ENCODE data around the gene S1PR4. TPM values are rescaled to one million over a fixed set of nuclear protein-coding genes. Genes with fewer than 3 reads are reported as not detected.

Gene S1PR4
- polyA plus RNA-seq, 1 of the 3 experiments (the other 2 are of a cell fraction) = not detected

DNA sequence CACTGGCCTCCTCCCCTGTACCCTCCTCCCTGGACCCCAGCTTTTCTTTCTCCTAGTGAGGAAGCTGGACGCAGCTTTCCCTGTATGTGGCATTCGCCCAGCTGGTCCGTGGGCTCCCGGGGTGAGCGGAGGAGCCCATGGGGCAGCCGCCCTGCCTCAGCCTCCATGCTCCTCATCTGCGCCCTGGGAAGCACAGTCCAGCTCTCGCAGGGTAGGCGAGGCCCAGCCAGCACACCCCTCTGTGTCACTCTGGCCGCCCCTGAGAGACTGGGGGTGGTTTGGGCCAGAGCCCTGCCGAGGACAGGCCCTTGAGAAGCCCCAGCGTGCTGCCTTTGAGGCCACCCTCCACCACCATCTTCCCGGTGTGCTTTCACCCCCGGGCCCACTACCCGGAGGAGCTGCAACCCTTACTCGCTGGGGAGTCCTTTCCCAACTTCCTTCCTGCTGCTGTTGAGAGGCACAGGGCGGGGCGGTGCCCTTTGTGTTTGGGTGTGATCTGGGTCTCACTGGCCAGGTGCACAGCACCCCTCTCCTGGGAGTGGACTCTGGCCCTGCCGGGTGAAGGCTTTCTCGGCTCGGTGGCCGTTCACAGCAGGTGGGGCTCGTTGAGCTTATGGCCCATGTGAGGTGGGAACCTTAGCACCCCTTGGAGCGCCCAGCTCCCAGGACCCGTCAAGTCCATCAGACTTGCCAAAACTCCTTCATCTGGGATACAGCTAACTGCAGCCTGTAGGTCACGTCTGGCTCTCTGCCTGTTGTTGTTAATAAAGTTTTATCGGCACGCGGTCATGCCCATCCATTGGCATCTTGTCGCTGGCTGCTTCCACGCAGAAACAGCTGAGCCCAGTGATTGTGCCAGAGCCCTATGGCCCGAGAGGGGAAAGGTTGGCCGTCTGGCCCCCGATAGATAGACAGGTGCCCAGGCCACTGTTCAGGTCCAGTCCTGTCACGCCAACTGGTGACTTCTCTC is 10.3 kb downstream of the S1PR4 start:
- Histone ChIP-seq H3K36me3 (replicated peaks in 1 of 2; ENCODE audit: control insufficient read depth in 1 of 2, insufficient read depth in 2 of 2, low read length in 1 of 2) (peaks cover 0 to 8% of the 10 kb centered on the region in 2 experiments), H3F3A (replicated peaks; ENCODE audit: insufficient read depth) (no peaks in the 10 kb centered on the region), H3K9me2 (no peaks in the 10 kb centered on the region), H3K27me3 (ENCODE audit: insufficient read depth) (no peaks in the 10 kb centered on the region), H3K4me2 (no peak overlapping the region), H3K4me3 (ENCODE audit: low read depth in 2 of 2, low read length in 1 of 2) (no peak overlapping the region), H4K20me1 (ENCODE audit: insufficient read depth) (peaks cover 17% of the 10 kb centered on the region; the same call in 1 of the 2 replicates), H2AFZ (ENCODE audit: low read depth) (no peak overlapping the region), H3K9me3 (no peaks in the 10 kb centered on the region), H3K4me1 (ENCODE audit: control insufficient read depth in 1 of 2, insufficient read depth in 2 of 2, low read depth in 1 of 2, low read length in 1 of 2) (peaks cover 10 to 19% of the 10 kb centered on the region in 2 experiments; a peak in 2 of 4 replicates), H3K79me2 (ENCODE audit: insufficient read depth) (peaks cover 67% of the 10 kb centered on the region), H3K27ac (ENCODE audit: low read depth in 2 of 2, low read length in 1 of 2) (no peak overlapping the region), H3K9ac (no peak overlapping the region)
- TF ChIP-seq YY1 (IDR thresholded peaks at IDR 0.05; ENCODE audit: low read depth) = no peak
- TF ChIP-seq, protein P1, sequence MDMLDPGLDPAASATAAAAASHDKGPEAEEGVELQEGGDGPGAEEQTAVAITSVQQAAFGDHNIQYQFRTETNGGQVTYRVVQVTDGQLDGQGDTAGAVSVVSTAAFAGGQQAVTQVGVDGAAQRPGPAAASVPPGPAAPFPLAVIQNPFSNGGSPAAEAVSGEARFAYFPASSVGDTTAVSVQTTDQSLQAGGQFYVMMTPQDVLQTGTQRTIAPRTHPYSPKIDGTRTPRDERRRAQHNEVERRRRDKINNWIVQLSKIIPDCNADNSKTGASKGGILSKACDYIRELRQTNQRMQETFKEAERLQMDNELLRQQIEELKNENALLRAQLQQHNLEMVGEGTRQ (IDR thresholded peaks at IDR 0.05; ENCODE audit: borderline replicate concordance, low read depth, low read length) = no peak
- TF ChIP-seq, protein P2, sequence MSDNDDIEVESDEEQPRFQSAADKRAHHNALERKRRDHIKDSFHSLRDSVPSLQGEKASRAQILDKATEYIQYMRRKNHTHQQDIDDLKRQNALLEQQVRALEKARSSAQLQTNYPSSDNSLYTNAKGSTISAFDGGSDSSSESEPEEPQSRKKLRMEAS (IDR thresholded peaks at IDR 0.05; ENCODE audit: low read depth) = no peak
- TF ChIP-seq, protein P3, sequence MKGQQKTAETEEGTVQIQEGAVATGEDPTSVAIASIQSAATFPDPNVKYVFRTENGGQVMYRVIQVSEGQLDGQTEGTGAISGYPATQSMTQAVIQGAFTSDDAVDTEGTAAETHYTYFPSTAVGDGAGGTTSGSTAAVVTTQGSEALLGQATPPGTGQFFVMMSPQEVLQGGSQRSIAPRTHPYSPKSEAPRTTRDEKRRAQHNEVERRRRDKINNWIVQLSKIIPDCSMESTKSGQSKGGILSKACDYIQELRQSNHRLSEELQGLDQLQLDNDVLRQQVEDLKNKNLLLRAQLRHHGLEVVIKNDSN (IDR thresholded peaks at IDR 0.05; ENCODE audit: borderline replicate concordance, low read depth) = no peak
- no peak for TF ChIP-seq CHD2 (IDR thresholded peaks at IDR 0.05; ENCODE audit: low read length, partially characterized antibody)
- TF ChIP-seq JUND (IDR thresholded peaks at IDR 0.05) = no peak
- no peak for TF ChIP-seq FOXJ3 (CRISPR knock-in tag; IDR thresholded peaks at IDR 0.05)
- TF ChIP-seq GABPA (IDR thresholded peaks at IDR 0.05; ENCODE audit: low read depth) = no peak
- no peak for TF ChIP-seq NFIC (IDR thresholded peaks at IDR 0.05; ENCODE audit: borderline replicate concordance)
- ChIA-PET POLR2A (no interaction called here), CTCF (interaction anchor here (1.2 to 1.4 kb wide), 3 partner anchors 25 to 113 kb away, joined by 3 to 4 read pairs (median 4); no protein-coding TSS in a partner anchor)
- DNase-seq = no peak
- 93% methylated on average over 13 of the region's 35 CpGs for WGBS (ENCODE audit: low lambda C conversion rate)

DNA sequence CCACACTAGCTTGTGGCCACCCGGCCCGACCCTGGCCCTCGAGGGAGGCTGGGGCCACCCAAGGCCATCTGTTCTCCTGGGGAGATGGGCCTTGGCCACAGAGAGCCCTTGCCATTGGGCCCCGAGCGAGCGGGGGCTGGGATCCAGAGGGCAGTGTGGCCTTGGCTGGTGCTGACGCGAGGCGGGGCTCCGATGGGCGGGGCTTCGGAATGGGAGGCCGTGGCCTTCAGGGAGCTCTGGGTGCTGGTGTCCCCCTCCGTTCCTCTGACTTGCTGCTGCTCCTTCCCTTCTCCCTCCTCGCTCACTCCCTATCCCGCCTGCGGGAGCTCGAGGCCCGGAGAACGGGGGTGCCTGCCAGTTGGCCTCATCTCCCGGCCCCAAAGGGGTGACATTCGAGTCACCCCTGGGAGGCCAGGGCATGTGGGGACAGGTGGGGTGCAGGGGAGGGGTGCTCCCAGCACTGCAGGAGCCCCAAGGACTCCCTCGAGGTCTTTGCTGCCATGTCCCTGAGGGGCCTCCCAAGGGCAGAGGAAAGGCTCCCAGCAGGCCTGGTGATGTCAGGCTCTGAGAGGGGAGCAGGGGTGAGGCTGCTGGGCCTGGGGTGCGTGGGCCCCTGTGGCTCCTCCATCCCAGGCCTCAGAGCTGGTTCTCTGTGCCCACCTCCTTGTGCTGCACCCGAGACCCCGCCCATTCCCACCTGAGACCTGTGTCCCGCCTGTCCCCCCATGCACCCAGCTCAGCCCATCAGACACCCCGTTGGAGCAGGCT is 11.3 kb downstream of the S1PR4 start:
- POLR2A ChIA-PET = no interaction called here
- no peak for DNase-seq
- Histone ChIP-seq H3K9me3 (no peaks in the 10 kb centered on the region), H3K4me3 (ENCODE audit: low read depth in 2 of 2, low read length in 1 of 2) (no peak overlapping the region), H3K79me2 (ENCODE audit: insufficient read depth) (peaks cover 73% of the 10 kb centered on the region), H3K27me3 (ENCODE audit: insufficient read depth) (no peaks in the 10 kb centered on the region), H4K20me1 (ENCODE audit: insufficient read depth) (peaks cover 17% of the 10 kb centered on the region; the same call in 1 of the 2 replicates), H3F3A (replicated peaks; ENCODE audit: insufficient read depth) (no peaks in the 10 kb centered on the region), H3K4me1 (ENCODE audit: control insufficient read depth in 1 of 2, insufficient read depth in 2 of 2, low read depth in 1 of 2, low read length in 1 of 2) (peaks cover 10 to 17% of the 10 kb centered on the region in 2 experiments; a peak in 2 of 4 replicates), H3K9me2 (no peaks in the 10 kb centered on the region), H2AFZ (ENCODE audit: low read depth) (no peak overlapping the region), H3K36me3 (replicated peaks in 1 of 2; ENCODE audit: control insufficient read depth in 1 of 2, insufficient read depth in 2 of 2, low read length in 1 of 2) (peaks cover 5 to 8% of the 10 kb centered on the region in 2 experiments), H3K4me2 (no peak overlapping the region), H3K9ac (no peak overlapping the region), H3K27ac (ENCODE audit: low read depth in 2 of 2, low read length in 1 of 2) (no peak overlapping the region; a peak in 1 of 4 replicates)
- TF ChIP-seq FOSL2 (IDR thresholded peaks at IDR 0.05; ENCODE audit: borderline replicate concordance, low read depth) (no peak), RFX5 (IDR thresholded peaks at IDR 0.05; ENCODE audit: low read length) (no peak), TCF12 (IDR thresholded peaks at IDR 0.05) (no peak), TEAD4 (IDR thresholded peaks at IDR 0.05; ENCODE audit: borderline replicate concordance, insufficient read depth) (no peak), GATA2 (CRISPR knock-in tag; IDR thresholded peaks at IDR 0.05) (no peak), SIN3A (IDR thresholded peaks at IDR 0.05; ENCODE audit: borderline replicate concordance, low read depth, low read length) (no peak)
- TF ChIP-seq, protein P4, sequence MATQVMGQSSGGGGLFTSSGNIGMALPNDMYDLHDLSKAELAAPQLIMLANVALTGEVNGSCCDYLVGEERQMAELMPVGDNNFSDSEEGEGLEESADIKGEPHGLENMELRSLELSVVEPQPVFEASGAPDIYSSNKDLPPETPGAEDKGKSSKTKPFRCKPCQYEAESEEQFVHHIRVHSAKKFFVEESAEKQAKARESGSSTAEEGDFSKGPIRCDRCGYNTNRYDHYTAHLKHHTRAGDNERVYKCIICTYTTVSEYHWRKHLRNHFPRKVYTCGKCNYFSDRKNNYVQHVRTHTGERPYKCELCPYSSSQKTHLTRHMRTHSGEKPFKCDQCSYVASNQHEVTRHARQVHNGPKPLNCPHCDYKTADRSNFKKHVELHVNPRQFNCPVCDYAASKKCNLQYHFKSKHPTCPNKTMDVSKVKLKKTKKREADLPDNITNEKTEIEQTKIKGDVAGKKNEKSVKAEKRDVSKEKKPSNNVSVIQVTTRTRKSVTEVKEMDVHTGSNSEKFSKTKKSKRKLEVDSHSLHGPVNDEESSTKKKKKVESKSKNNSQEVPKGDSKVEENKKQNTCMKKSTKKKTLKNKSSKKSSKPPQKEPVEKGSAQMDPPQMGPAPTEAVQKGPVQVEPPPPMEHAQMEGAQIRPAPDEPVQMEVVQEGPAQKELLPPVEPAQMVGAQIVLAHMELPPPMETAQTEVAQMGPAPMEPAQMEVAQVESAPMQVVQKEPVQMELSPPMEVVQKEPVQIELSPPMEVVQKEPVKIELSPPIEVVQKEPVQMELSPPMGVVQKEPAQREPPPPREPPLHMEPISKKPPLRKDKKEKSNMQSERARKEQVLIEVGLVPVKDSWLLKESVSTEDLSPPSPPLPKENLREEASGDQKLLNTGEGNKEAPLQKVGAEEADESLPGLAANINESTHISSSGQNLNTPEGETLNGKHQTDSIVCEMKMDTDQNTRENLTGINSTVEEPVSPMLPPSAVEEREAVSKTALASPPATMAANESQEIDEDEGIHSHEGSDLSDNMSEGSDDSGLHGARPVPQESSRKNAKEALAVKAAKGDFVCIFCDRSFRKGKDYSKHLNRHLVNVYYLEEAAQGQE (IDR thresholded peaks at IDR 0.05; ENCODE audit: low read depth, low read length) = no peak
- WGBS (ENCODE audit: low lambda C conversion rate) = 98% methylated on average over 9 of the region's 28 CpGs
- CTCF ChIA-PET = interaction anchor here (1.1 to 1.4 kb wide), 4 partner anchors 26 to 114 kb away, joined by 3 to 4 read pairs (median 4); partner anchors contain the start of gene CELF5
